ENCODE measurements around the gene NR2F1.

GRCh38 chr5:93567424-93567823 is 15.6 kb upstream of the NR2F1 start:
- TF ChIP-seq GATA2 (IDR thresholded peaks at IDR 0.05; ENCODE audit: low read depth, low read length) = no peak
- no peak for TF ChIP-seq GATA3 (IDR thresholded peaks at IDR 0.05; ENCODE audit: low read depth, low read length)

All from SH-SY5Y (cell line).